Neural crest cell (in vitro differentiated cells): ENCODE measurements around the gene PTPN7. TPM values are rescaled to one million over a fixed set of nuclear protein-coding genes. Genes with fewer than 3 reads are reported as not detected.
A peak's percentile ranks its signal among the peaks of the same experiment; 100 is the strongest.
"Not testable (repeated sequence)": the region's sequence is repeated elsewhere in the genome, so short reads cannot be mapped to it uniquely, and the experiment has no call there.

Experiments
- DNase-seq: peaks from one replicate; pipeline ENCODE4 v3.0.0; 2021; ENCODE audit warnings: low read depth, mixed read lengths, low spot score
- H3K27ac Mint-ChIP-seq: one replicate; pipeline ENCODE4 v1.8.0; 2021; ENCODE audit warnings: mild to moderate bottlenecking, mixed read lengths; ENCODE audit not compliant: unreplicated experiment
- H3K27me3 Mint-ChIP-seq: 2 replicates; pipeline ENCODE4 v1.8.0; 2021; ENCODE audit warnings: low read depth, mild to moderate bottlenecking, mixed read lengths
- H3K36me3 Mint-ChIP-seq: 2 replicates; pipeline ENCODE4 v1.8.0; 2021; ENCODE audit warnings: low read depth, mild to moderate bottlenecking, mixed read lengths
- H3K4me1 Mint-ChIP-seq: 2 replicates; pipeline ENCODE4 v1.8.0; 2021; ENCODE audit warnings: mixed read lengths
- H3K4me3 Mint-ChIP-seq: one replicate; pipeline ENCODE4 v1.8.0; 2021; ENCODE audit warnings: mild to moderate bottlenecking, mixed read lengths
- H3K9me3 Mint-ChIP-seq: 2 replicates; pipeline ENCODE4 v1.8.0; 2021; ENCODE audit warnings: mixed read lengths
- total RNA-seq: library from RNA; stranded (reverse); gene quantifications from 2 replicates; pipeline ENCODE4 v1.2.1, GENCODE V29; 2021
- TF ChIP-seq, protein P1 (sequence below): fragments of 200-600 bp; sonication (generic); conservative IDR thresholded peaks from 2 replicates; pipeline ENCODE4 v1.5.0; 2021; ENCODE audit warnings: antibody characterized with exemption, mild to moderate bottlenecking

PTPN7 gene
- total RNA-seq, 1 donor from 2014 or later: not detected

- TF ChIP-seq, protein P1, sequence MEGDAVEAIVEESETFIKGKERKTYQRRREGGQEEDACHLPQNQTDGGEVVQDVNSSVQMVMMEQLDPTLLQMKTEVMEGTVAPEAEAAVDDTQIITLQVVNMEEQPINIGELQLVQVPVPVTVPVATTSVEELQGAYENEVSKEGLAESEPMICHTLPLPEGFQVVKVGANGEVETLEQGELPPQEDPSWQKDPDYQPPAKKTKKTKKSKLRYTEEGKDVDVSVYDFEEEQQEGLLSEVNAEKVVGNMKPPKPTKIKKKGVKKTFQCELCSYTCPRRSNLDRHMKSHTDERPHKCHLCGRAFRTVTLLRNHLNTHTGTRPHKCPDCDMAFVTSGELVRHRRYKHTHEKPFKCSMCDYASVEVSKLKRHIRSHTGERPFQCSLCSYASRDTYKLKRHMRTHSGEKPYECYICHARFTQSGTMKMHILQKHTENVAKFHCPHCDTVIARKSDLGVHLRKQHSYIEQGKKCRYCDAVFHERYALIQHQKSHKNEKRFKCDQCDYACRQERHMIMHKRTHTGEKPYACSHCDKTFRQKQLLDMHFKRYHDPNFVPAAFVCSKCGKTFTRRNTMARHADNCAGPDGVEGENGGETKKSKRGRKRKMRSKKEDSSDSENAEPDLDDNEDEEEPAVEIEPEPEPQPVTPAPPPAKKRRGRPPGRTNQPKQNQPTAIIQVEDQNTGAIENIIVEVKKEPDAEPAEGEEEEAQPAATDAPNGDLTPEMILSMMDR: peak; percentile 40
- no peak for DNase-seq
- Mint-ChIP-seq H3K4me3 (peak within 1 kb of the TSS; percentile 63), H3K9me3 (no peaks in the 10 kb centered on the region), H3K4me1 (peaks cover 14% of the 10 kb centered on the region), H3K27ac (no peak within 1 kb of the TSS), H3K27me3 (peaks cover 59% of the 10 kb centered on the region), H3K36me3 (no peaks in the 10 kb centered on the region)
Observed at GRCh38 chr1:202193614-202194327, 33.4 kb upstream of the PTPN7 start, which contains the start of gene LGR6. Gene LGR6, plus strand, starts transcription at chr1:202193799. Its CDS starts 191 bp downstream, at chr1:202193990.

GRCh38 chr1:202192770-202193613 is 32.6 kb upstream of the PTPN7 start:
- DNase-seq: peak; percentile 80
- Mint-ChIP-seq H3K27me3 (peaks cover 54% of the 10 kb centered on the region), H3K4me3 (no peak overlapping the region), H3K27ac (no peak overlapping the region), H3K4me1 (peaks cover 10% of the 10 kb centered on the region), H3K36me3 (no peaks in the 10 kb centered on the region), H3K9me3 (no peaks in the 10 kb centered on the region)
- TF ChIP-seq, protein P1: peak; percentile 86

DNA sequence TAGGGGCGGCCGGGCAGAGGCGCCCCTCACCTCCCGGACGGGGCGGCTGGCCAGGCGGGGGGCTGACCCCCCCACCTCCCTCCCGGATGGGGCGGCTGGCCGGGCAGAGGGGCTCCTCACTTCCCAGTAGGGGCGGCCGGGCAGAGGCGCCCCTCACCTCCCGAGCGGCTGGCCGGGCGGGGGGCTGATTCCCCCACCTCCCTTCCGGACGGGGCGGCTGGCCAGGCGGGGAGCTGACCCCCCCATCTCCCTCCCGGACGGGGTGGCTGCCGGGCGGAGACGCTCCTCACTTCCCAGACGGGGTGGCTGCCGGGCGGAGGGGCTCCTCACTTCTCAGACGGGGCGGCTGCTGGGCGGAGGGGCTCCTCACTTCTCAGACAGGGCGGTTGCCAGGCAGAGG is 31.0 kb upstream of the PTPN7 start:
- H3K27me3 Mint-ChIP-seq: peaks cover 40% of the 10 kb centered on the region
- H3K9me3 Mint-ChIP-seq, H3K4me1 Mint-ChIP-seq, H3K36me3 Mint-ChIP-seq, H3K4me3 Mint-ChIP-seq, DNase-seq, H3K27ac Mint-ChIP-seq: not testable (repeated sequence)

GRCh38 chr1:202189918-202190715 is 29.7 kb upstream of the PTPN7 start:
- Mint-ChIP-seq H3K9me3 (no peaks in the 10 kb centered on the region), H3K4me1 (peaks cover 10% of the 10 kb centered on the region), H3K27ac (no peak overlapping the region), H3K36me3 (no peaks in the 10 kb centered on the region), H3K4me3 (no peak overlapping the region), H3K27me3 (peaks cover 27% of the 10 kb centered on the region)
- DNase-seq: no peak
- TF ChIP-seq, protein P1: peak; percentile 26

DNA sequence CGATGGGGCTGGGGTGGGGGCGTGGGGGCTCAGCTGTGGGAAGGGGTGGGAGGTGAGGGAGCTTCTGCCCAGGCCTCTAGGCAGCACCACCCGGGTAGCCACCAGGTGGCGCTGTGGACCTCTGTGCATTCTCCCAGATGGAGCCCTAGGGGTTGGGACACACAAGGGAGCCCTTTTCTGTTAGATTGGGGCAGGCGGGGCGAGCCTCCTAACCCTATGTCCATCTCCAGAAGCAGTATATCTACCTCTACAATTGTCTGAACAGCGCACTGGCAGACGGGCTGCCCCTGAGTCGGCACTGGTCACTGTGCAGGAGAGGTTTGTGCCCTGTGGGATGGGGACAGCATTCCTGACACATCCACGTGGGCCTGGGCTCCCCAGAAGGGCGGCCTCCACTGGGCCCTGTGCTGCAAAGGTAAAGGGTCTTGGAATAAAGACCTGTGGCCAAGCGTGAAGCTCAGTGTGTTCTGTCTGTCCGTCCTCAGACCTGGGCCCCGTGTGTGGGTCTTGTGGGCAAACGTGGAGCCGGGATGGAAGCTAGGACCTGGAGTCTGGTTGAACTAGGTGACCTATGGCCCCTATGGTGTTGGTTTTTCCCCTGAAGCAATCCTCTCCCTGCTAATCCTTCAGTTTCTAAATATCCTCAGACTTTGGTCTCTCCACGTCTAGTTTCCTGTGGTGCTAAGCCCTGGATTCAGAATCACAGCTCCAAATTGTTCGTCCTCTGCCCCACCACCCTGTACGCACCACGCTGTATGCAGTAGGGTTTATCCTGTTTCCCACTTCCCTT is 28.8 kb upstream of the PTPN7 start:
- no peak overlapping the region for H3K27ac Mint-ChIP-seq
- H3K4me1 Mint-ChIP-seq: peaks cover 18% of the 10 kb centered on the region

More for the DNA sequence above, 28.8 kb upstream of the PTPN7 start:
- Mint-ChIP-seq H3K27me3 (peaks cover 23% of the 10 kb centered on the region), H3K4me3 (no peak overlapping the region), H3K9me3 (no peaks in the 10 kb centered on the region), H3K36me3 (no peaks in the 10 kb centered on the region)
- peak; percentile 91 for DNase-seq
- TF ChIP-seq, protein P1: peak; percentile 90
